ENCODE results near the gene CEMIP2. TPM values are rescaled to one million over a fixed set of nuclear protein-coding genes. Genes with fewer than 3 reads are reported as not detected.

The CEMIP2 gene
- total and polyA plus RNA-seq, 4 donors, result 18.8 to 123 (median 38.6) TPM

DNA sequence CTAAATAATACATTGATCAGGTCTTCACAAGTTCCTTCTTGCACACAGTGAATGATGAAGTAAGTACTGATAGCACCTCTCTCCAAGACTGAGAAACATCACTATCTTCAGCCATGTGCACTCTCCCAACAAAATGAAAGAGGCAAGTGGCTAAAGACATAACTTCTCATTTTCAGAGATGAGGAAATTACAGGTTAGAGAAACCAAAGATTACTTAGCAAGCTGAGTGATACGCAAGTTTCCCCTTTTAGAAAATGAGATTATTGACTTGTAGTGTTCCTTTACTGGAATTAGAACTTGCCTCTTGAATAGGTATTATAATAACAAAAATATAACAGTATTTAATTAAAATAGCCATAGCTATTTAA, 21.6 kb downstream of the CEMIP2 start:
- peaks cover 0 to 53% (median 39%) of the 10 kb centered on the region in 4 donors for H3K36me3 ChIP-seq (ENCODE audit: control insufficient read depth in 4 of 4, insufficient read depth in 3 of 4, low read depth in 1 of 4, low read length in 3 of 4)
- peaks cover 0 to 25% (median 4%) of the 10 kb centered on the region in 4 donors for H3K4me1 ChIP-seq (ENCODE audit: control insufficient read depth in 4 of 4, insufficient read depth in 4 of 4, low read length in 3 of 4)
- H3K27ac ChIP-seq (ENCODE audit: low read depth in 1 of 2, low read length in 2 of 2), result no peak overlapping the region
- no peak overlapping the region for H3K9ac ChIP-seq (ENCODE audit: low read depth in 1 of 2, low read length in 2 of 2)
- H3K9me3 ChIP-seq (ENCODE audit: control insufficient read depth in 4 of 4, low read length in 3 of 4), result no peaks in the 10 kb centered on the region
- 86% methylated on average over 1 of the region's 1 CpG for WGBS
- no peaks in the 10 kb centered on the region for H3K27me3 ChIP-seq (ENCODE audit: control insufficient read depth in 4 of 4, insufficient read depth in 4 of 4, low read length in 3 of 4)
- no peak for DNase-seq (ENCODE audit: low spot score)
- no peak for TF ChIP-seq FOXA2 (IDR thresholded peaks at IDR 0.05)
- TF ChIP-seq JUND (IDR thresholded peaks at IDR 0.05), result no peak
- no peak overlapping the region for H3K4me3 ChIP-seq (ENCODE audit: low read depth in 1 of 3, low read length in 3 of 3)

DNA sequence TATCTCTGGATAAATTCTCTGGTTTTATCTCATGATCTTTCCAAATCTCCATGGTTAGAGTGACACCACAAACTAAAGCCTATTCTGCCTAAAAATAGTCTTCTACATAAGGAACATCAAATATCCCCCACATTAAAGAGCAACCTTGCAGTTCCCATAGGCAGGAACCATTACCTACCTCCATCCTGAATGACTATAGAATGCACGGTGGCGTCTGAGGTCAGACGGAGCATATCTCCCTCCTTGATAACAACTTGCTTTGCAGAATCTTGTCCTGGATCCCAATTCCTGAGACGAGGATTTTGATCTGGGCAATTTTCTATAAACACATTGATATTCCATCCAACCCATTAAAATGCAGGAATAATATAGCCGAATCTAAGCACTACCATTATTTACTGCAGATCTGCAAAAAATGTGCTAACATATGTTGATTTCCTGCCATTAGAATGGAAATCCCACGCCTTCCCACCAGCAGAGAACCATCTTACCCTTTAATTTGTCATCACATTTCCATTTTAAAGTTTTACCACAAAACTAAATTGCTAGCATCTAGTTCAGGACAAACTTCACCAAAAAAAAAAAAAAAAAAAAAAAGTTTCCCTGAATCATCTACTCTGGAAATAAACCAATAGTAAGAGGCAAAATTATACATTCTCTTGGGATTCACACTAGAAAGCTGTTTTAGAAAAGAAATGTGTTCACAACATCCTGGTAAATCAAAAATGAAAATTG, 22.1 kb downstream of the CEMIP2 start:
- H3K36me3 ChIP-seq (ENCODE audit: control insufficient read depth in 4 of 4, insufficient read depth in 3 of 4, low read depth in 1 of 4, low read length in 3 of 4), result peaks cover 0 to 53% (median 39%) of the 10 kb centered on the region in 4 donors
- no peak overlapping the region for H3K27ac ChIP-seq (ENCODE audit: low read depth in 1 of 2, low read length in 2 of 2)
- no peak overlapping the region for H3K9ac ChIP-seq (ENCODE audit: low read depth in 1 of 2, low read length in 2 of 2)
- DNase-seq (ENCODE audit: low spot score), result no peak
- H3K4me1 ChIP-seq (ENCODE audit: control insufficient read depth in 4 of 4, insufficient read depth in 4 of 4, low read length in 3 of 4), result peaks cover 0 to 25% (median 5%) of the 10 kb centered on the region in 4 donors
- no peaks in the 10 kb centered on the region for H3K27me3 ChIP-seq (ENCODE audit: control insufficient read depth in 4 of 4, insufficient read depth in 4 of 4, low read length in 3 of 4)
- TF ChIP-seq YY1 (IDR thresholded peaks at IDR 0.05) (no peak), RXRA (IDR thresholded peaks at IDR 0.05) (no peak), HNF4A (conservative IDR thresholded peaks at IDR 0.05) (no peak), NR2F2 (IDR thresholded peaks at IDR 0.05) (no peak), RAD21 (IDR thresholded peaks at IDR 0.05) (no peak), HNF4G (IDR thresholded peaks at IDR 0.05) (no peak), TAF1 (conservative IDR thresholded peaks at IDR 0.05) (no peak), FOXA2 (IDR thresholded peaks at IDR 0.05) (no peak), JUND (IDR thresholded peaks at IDR 0.05) (no peak), FOXA1 (IDR thresholded peaks at IDR 0.05) (no peak), EGR1 (IDR thresholded peaks at IDR 0.05; ENCODE audit: low read depth in 2 of 2) (no peak), SP1 (IDR thresholded peaks at IDR 0.05) (no peak), GABPA (IDR thresholded peaks at IDR 0.05 in 1 of 2, conservative IDR thresholded peaks at IDR 0.05 in 1 of 2) (no peak)
- TF ChIP-seq, protein P1, sequence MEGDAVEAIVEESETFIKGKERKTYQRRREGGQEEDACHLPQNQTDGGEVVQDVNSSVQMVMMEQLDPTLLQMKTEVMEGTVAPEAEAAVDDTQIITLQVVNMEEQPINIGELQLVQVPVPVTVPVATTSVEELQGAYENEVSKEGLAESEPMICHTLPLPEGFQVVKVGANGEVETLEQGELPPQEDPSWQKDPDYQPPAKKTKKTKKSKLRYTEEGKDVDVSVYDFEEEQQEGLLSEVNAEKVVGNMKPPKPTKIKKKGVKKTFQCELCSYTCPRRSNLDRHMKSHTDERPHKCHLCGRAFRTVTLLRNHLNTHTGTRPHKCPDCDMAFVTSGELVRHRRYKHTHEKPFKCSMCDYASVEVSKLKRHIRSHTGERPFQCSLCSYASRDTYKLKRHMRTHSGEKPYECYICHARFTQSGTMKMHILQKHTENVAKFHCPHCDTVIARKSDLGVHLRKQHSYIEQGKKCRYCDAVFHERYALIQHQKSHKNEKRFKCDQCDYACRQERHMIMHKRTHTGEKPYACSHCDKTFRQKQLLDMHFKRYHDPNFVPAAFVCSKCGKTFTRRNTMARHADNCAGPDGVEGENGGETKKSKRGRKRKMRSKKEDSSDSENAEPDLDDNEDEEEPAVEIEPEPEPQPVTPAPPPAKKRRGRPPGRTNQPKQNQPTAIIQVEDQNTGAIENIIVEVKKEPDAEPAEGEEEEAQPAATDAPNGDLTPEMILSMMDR (IDR thresholded peaks at IDR 0.05; ENCODE audit: low read depth, low read length, missing input control), result no peak
- TF ChIP-seq, protein P2, sequence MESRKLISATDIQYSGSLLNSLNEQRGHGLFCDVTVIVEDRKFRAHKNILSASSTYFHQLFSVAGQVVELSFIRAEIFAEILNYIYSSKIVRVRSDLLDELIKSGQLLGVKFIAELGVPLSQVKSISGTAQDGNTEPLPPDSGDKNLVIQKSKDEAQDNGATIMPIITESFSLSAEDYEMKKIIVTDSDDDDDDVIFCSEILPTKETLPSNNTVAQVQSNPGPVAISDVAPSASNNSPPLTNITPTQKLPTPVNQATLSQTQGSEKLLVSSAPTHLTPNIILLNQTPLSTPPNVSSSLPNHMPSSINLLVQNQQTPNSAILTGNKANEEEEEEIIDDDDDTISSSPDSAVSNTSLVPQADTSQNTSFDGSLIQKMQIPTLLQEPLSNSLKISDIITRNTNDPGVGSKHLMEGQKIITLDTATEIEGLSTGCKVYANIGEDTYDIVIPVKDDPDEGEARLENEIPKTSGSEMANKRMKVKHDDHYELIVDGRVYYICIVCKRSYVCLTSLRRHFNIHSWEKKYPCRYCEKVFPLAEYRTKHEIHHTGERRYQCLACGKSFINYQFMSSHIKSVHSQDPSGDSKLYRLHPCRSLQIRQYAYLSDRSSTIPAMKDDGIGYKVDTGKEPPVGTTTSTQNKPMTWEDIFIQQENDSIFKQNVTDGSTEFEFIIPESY (IDR thresholded peaks at IDR 0.05), result no peak
- TF ChIP-seq, protein P3, sequence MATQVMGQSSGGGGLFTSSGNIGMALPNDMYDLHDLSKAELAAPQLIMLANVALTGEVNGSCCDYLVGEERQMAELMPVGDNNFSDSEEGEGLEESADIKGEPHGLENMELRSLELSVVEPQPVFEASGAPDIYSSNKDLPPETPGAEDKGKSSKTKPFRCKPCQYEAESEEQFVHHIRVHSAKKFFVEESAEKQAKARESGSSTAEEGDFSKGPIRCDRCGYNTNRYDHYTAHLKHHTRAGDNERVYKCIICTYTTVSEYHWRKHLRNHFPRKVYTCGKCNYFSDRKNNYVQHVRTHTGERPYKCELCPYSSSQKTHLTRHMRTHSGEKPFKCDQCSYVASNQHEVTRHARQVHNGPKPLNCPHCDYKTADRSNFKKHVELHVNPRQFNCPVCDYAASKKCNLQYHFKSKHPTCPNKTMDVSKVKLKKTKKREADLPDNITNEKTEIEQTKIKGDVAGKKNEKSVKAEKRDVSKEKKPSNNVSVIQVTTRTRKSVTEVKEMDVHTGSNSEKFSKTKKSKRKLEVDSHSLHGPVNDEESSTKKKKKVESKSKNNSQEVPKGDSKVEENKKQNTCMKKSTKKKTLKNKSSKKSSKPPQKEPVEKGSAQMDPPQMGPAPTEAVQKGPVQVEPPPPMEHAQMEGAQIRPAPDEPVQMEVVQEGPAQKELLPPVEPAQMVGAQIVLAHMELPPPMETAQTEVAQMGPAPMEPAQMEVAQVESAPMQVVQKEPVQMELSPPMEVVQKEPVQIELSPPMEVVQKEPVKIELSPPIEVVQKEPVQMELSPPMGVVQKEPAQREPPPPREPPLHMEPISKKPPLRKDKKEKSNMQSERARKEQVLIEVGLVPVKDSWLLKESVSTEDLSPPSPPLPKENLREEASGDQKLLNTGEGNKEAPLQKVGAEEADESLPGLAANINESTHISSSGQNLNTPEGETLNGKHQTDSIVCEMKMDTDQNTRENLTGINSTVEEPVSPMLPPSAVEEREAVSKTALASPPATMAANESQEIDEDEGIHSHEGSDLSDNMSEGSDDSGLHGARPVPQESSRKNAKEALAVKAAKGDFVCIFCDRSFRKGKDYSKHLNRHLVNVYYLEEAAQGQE (IDR thresholded peaks at IDR 0.05), result no peak
- TF ChIP-seq, protein P4, sequence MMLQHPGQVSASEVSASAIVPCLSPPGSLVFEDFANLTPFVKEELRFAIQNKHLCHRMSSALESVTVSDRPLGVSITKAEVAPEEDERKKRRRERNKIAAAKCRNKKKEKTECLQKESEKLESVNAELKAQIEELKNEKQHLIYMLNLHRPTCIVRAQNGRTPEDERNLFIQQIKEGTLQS (IDR thresholded peaks at IDR 0.05), result no peak
- TF ChIP-seq, protein P5, sequence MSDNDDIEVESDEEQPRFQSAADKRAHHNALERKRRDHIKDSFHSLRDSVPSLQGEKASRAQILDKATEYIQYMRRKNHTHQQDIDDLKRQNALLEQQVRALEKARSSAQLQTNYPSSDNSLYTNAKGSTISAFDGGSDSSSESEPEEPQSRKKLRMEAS (IDR thresholded peaks at IDR 0.05), result no peak
- no peaks in the 10 kb centered on the region for H3K9me3 ChIP-seq (ENCODE audit: control insufficient read depth in 4 of 4, low read length in 3 of 4)
- 96% methylated on average over 6 of the region's 6 CpGs for WGBS
- no peak overlapping the region for H3K4me3 ChIP-seq (ENCODE audit: low read depth in 1 of 3, low read length in 3 of 3)

Data from liver (tissue), 9 donors.